HuH-7 (cell line): Measurements from ENCODE around the gene LPP.

ENCODE experiments used
- DNase-seq: peaks from one replicate; pipeline ENCODE4 v3.0.0; 2011; ENCODE audit warnings: low spot score

LPP gene

GRCh38 chr3:188473591-188474288 lies 319.8 kb downstream of the LPP start:
- DNase-seq, result peak; percentile 32

- DNase-seq, result no peak
Observed at GRCh38 chr3:188476935-188477334, 323.0 kb downstream of the LPP start.

- DNase-seq, result no peak
Observed at GRCh38 chr3:188480011-188480410, 326.1 kb downstream of the LPP start.

- DNase-seq, result no peak
Observed at GRCh38 chr3:188482929-188483328, 329.0 kb downstream of the LPP start.

GRCh38 chr3:188486126-188486525 lies 332.2 kb downstream of the LPP start:
- DNase-seq, result no peak

- DNase-seq, result no peak
Observed at GRCh38 chr3:188486952-188487351, 333.0 kb downstream of the LPP start.

GRCh38 chr3:188487652-188488051 lies 333.7 kb downstream of the LPP start:
- no peak for DNase-seq

GRCh38 chr3:188488801-188489200 lies 334.8 kb downstream of the LPP start:
- DNase-seq, result no peak

- no peak for DNase-seq
Observed at GRCh38 chr3:188489639-188490405, 335.9 kb downstream of the LPP start.

GRCh38 chr3:188490416-188490815 lies 336.5 kb downstream of the LPP start:
- DNase-seq, result no peak

GRCh38 chr3:188491276-188491687 lies 337.3 kb downstream of the LPP start:
- no peak for DNase-seq

- DNase-seq, result no peak
Observed at GRCh38 chr3:188496390-188496789, 342.4 kb downstream of the LPP start.

- no peak for DNase-seq
Observed at GRCh38 chr3:188497021-188497420, 343.1 kb downstream of the LPP start.

- no peak for DNase-seq
Observed at GRCh38 chr3:188503647-188504046, 349.7 kb downstream of the LPP start.

- no peak for DNase-seq
Observed at GRCh38 chr3:188505151-188505550, 351.2 kb downstream of the LPP start.

GRCh38 chr3:188505911-188506310 lies 352.0 kb downstream of the LPP start:
- no peak for DNase-seq

GRCh38 chr3:188506446-188506845 lies 352.5 kb downstream of the LPP start:
- DNase-seq, result no peak

- no peak for DNase-seq
Observed at GRCh38 chr3:188507244-188507720, 353.3 kb downstream of the LPP start.

GRCh38 chr3:188508454-188508853 lies 354.5 kb downstream of the LPP start:
- no peak for DNase-seq

- no peak for DNase-seq
Observed at GRCh38 chr3:188509316-188509715, 355.4 kb downstream of the LPP start.

GRCh38 chr3:188510366-188510765 lies 356.4 kb downstream of the LPP start:
- no peak for DNase-seq

GRCh38 chr3:188513662-188514328 lies 359.8 kb downstream of the LPP start:
- DNase-seq, result no peak

GRCh38 chr3:188516515-188516914 lies 362.6 kb downstream of the LPP start:
- DNase-seq, result no peak
